Measurements from ENCODE around the gene C1QTNF6.

The C1QTNF6 gene

GRCh38 chr22:37190262-37190780 is 2.3 kb upstream of the C1QTNF6 start:
- DNase-seq (ENCODE audit: low read depth): no peak

- DNase-seq (ENCODE audit: low read depth): peak; percentile 31
Measured at GRCh38 chr22:37188901-37189466, 937 bp upstream of the C1QTNF6 start.

GRCh38 chr22:37187552-37187890 is 526 bp downstream of the C1QTNF6 start:
- peak; percentile 18 for DNase-seq (ENCODE audit: low read depth)

- no peak for DNase-seq (ENCODE audit: low read depth)
Measured at GRCh38 chr22:37186997-37187522, 987 bp downstream of the C1QTNF6 start.

- DNase-seq (ENCODE audit: low read depth): peak; percentile 83
Measured at GRCh38 chr22:37186228-37186996, 1.6 kb downstream of the C1QTNF6 start.

GRCh38 chr22:37185646-37186227 is 2.3 kb downstream of the C1QTNF6 start:
- DNase-seq (ENCODE audit: low read depth): no peak

GRCh38 chr22:37184816-37185541 is 3.1 kb downstream of the C1QTNF6 start:
- no peak for DNase-seq (ENCODE audit: low read depth)

GRCh38 chr22:37184380-37184755 is 3.7 kb downstream of the C1QTNF6 start:
- DNase-seq (ENCODE audit: low read depth): no peak

GRCh38 chr22:37183432-37184379 is 4.3 kb downstream of the C1QTNF6 start:
- DNase-seq (ENCODE audit: low read depth): no peak

GRCh38 chr22:37182949-37183245 is 5.2 kb downstream of the C1QTNF6 start:
- DNase-seq (ENCODE audit: low read depth): no peak

- no peak for DNase-seq (ENCODE audit: low read depth)
Measured at GRCh38 chr22:37182101-37182948, 5.7 kb downstream of the C1QTNF6 start.

- no peak for DNase-seq (ENCODE audit: low read depth)
Measured at GRCh38 chr22:37181681-37182080, 6.4 kb downstream of the C1QTNF6 start.

GRCh38 chr22:37180531-37181231 is 7.4 kb downstream of the C1QTNF6 start:
- DNase-seq (ENCODE audit: low read depth): no peak

GRCh38 chr22:37179622-37180420 is 8.2 kb downstream of the C1QTNF6 start:
- no peak for DNase-seq (ENCODE audit: low read depth)

GRCh38 chr22:37179126-37179470 is 8.9 kb downstream of the C1QTNF6 start:
- no peak for DNase-seq (ENCODE audit: low read depth)

- DNase-seq (ENCODE audit: low read depth): peak; percentile 29
Measured at GRCh38 chr22:37178350-37179125, 9.5 kb downstream of the C1QTNF6 start.

- no peak for DNase-seq (ENCODE audit: low read depth)
Measured at GRCh38 chr22:37177755-37178154, 10.3 kb downstream of the C1QTNF6 start.

GRCh38 chr22:37177221-37177620 is 10.8 kb downstream of the C1QTNF6 start:
- no peak for DNase-seq (ENCODE audit: low read depth)
